GM10248 (cell line): Measurements from ENCODE around the gene CYTH4.

Experiments used
- CTCF ChIA-PET: fragments of 300-600 bp; sonication (Branson Sonifier 250); formaldehyde crosslinking; extraction: SDS; loops from one replicate; lab custom pipeline; 2021; ENCODE audit warnings: antibody characterized with exemption; lab: Yijun Ruan, JAX
- POLR2A ChIA-PET: fragments of 350-650 bp; sonication (Branson Sonifier 250); formaldehyde crosslinking; extraction: SDS; loops from one replicate; lab custom pipeline; 2020; ENCODE audit warnings: antibody characterized with exemption; lab: Yijun Ruan, JAX
- DNase-seq: peaks from one replicate; pipeline ENCODE4 v3.0.0; 2012; ENCODE audit errors: extremely low spot score
- CTCF ChIP-seq: IDR thresholded peaks from 2 replicates; pipeline ENCODE4 v1.5.1; 2012; ENCODE audit warnings: mild to moderate bottlenecking, low read depth; ENCODE audit errors: extremely low read depth, missing control alignments, control extremely low read depth

The CYTH4 gene

GRCh38 chr22:37331034-37331428 is 48.7 kb downstream of the CYTH4 start:
- ChIA-PET POLR2A (no interaction called here), CTCF (interaction anchor here (1.1 to 7.7 kb wide), 4 partner anchors 12 to 99 kb away, joined by 3 to 53 read pairs (median 4); no protein-coding TSS in a partner anchor)
- no peak for TF ChIP-seq CTCF
- no peak for DNase-seq

GRCh38 chr22:37331856-37332536 is 49.7 kb downstream of the CYTH4 start:
- DNase-seq = no peak
- TF ChIP-seq CTCF = no peak
- ChIA-PET CTCF (interaction anchor here (1.0 to 7.7 kb wide), 3 partner anchors 8 to 230 kb away, joined by 3 to 53 read pairs (median 3); no protein-coding TSS in a partner anchor), POLR2A (no interaction called here)

GRCh38 chr22:37333724-37334460 is 51.6 kb downstream of the CYTH4 start:
- ChIA-PET CTCF (interaction anchor here (0.8 to 7.7 kb wide), 8 partner anchors 10 to 233 kb away, joined by 3 to 53 read pairs (median 4); no protein-coding TSS in a partner anchor), POLR2A (no interaction called here)
- no peak for TF ChIP-seq CTCF
- DNase-seq = no peak

GRCh38 chr22:37334461-37334858 is 52.2 kb downstream of the CYTH4 start:
- no peak for TF ChIP-seq CTCF
- ChIA-PET POLR2A (no interaction called here), CTCF (interaction anchor here (0.8 to 7.7 kb wide), 6 partner anchors 11 to 232 kb away, joined by 3 to 53 read pairs (median 4); no protein-coding TSS in a partner anchor)
- no peak for DNase-seq

GRCh38 chr22:37334859-37335805 is 52.8 kb downstream of the CYTH4 start:
- DNase-seq = no peak
- ChIA-PET POLR2A (no interaction called here), CTCF (interaction anchor here (1.0 to 7.7 kb wide), 4 partner anchors 17 to 232 kb away, joined by 3 to 53 read pairs (median 4); no protein-coding TSS in a partner anchor)
- no peak for TF ChIP-seq CTCF
